Chondrocyte (in vitro differentiated cells): ENCODE results near the gene GPC6. TPM values are rescaled to one million over a fixed set of nuclear protein-coding genes. Genes with fewer than 3 reads are reported as not detected.

Experiments
- DNase-seq: peaks from one replicate; pipeline ENCODE4 v3.0.0; 2021; ENCODE audit warnings: mixed read lengths, low spot score
- H3K27ac Mint-ChIP-seq: one replicate; pipeline ENCODE4 v1.8.0; 2021; ENCODE audit warnings: mild to moderate bottlenecking, moderate library complexity, mixed read lengths; ENCODE audit not compliant: unreplicated experiment
- H3K27me3 Mint-ChIP-seq: 2 replicates; pipeline ENCODE4 v1.8.0; 2021; ENCODE audit warnings: low read depth, mixed read lengths
- H3K36me3 Mint-ChIP-seq: 2 replicates; pipeline ENCODE4 v1.8.0; 2021; ENCODE audit warnings: low read depth, mixed read lengths
- H3K4me1 Mint-ChIP-seq: 2 replicates; pipeline ENCODE4 v1.8.0; 2021; ENCODE audit warnings: low read depth, mild to moderate bottlenecking, mixed read lengths
- H3K4me3 Mint-ChIP-seq: one replicate; pipeline ENCODE4 v1.8.0; 2021; ENCODE audit warnings: mild to moderate bottlenecking, moderate library complexity, mixed read lengths; ENCODE audit not compliant: unreplicated experiment
- H3K9me3 Mint-ChIP-seq: 2 replicates; pipeline ENCODE4 v1.8.0; 2021; ENCODE audit warnings: low read depth, mixed read lengths
- CTCF ChIP-seq: fragments of 200-600 bp; sonication (generic); IDR thresholded peaks from 2 replicates; pipeline ENCODE4 v1.5.0; 2021; ENCODE audit warnings: antibody characterized with exemption, mild to moderate bottlenecking, moderate library complexity
- total RNA-seq: library from RNA; stranded (reverse); gene quantifications from 3 replicates; pipeline ENCODE4 v1.2.1, GENCODE V29; 2021

The GPC6 gene
- total RNA-seq, 1 donor from 2014 or later: 76.1 TPM

DNA sequence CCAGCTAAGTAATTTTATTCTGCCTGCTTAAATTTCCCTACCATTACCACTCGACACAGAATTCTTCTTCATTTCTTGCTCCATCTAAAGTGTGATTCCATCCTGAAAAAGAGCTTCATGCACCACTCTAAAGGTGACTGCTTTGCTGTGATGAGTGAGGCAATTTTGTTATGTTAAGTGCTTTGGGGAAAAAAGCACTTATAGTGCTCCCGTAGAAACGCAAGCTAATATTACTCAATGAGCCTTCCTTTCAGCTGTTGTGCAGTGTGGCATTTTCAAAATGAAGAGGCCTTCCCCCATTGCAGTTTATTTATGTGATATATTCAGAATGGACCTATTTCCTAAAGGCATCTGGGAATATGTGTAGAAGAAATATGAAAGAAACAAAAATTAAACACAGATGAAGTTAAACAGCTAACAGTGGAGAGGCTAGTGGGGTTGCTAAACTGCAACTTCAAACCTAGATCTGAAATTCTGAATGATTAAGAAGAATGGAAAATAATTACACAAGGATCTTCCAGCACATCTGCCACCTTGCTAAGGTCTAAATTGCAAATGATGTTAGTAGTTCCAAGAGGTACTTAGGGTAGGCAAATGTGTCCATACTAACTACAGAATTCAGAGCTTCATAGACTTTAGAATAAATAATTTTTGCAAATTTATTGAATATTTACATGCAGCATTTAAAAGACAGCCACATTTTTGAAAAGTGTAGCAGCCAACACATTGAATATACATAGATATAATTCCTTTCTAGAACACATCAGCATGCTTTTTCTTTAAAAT lies 1041.2 kb downstream of the GPC6 start:
- TF ChIP-seq CTCF: no peak
- H3K36me3 Mint-ChIP-seq: peaks cover 2% of the 10 kb centered on the region
- no peak overlapping the region for H3K4me3 Mint-ChIP-seq
- H3K9me3 Mint-ChIP-seq: no peaks in the 10 kb centered on the region
- H3K27me3 Mint-ChIP-seq: no peaks in the 10 kb centered on the region
- peak overlapping the region; percentile 10 for H3K27ac Mint-ChIP-seq
- H3K4me1 Mint-ChIP-seq: peaks cover 28% of the 10 kb centered on the region
- DNase-seq: no peak

GRCh38 chr13:94268661-94269060 lies 1042.1 kb downstream of the GPC6 start:
- Mint-ChIP-seq H3K27me3 (no peaks in the 10 kb centered on the region), H3K9me3 (no peaks in the 10 kb centered on the region), H3K27ac (peak overlapping the region; percentile 37), H3K4me3 (no peak overlapping the region), H3K4me1 (peaks cover 31% of the 10 kb centered on the region), H3K36me3 (peaks cover 2% of the 10 kb centered on the region)
- DNase-seq: no peak
- TF ChIP-seq CTCF: no peak

DNA sequence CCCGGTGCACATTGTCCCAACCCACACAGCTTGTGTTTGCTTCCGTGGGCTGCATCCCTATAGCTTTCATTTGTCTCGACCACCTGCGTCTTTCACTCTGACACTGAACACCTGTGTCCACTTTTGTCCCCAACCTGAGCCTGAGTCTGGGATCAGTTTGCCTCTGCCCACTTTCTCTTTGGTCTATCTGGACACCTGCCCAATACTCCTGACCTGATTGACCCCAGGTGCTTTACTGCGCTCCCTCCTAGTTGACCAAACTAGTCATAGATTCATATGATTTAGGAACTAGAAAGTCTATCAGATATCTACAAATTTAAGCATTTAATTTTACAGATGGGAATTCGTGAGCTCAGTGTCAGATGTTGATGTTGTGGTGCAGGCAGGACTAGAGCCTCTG lies 1043.0 kb downstream of the GPC6 start:
- Mint-ChIP-seq H3K9me3 (no peaks in the 10 kb centered on the region), H3K4me1 (peaks cover 31% of the 10 kb centered on the region), H3K36me3 (peaks cover 2% of the 10 kb centered on the region), H3K27me3 (no peaks in the 10 kb centered on the region), H3K4me3 (no peak overlapping the region), H3K27ac (no peak overlapping the region)
- no peak for DNase-seq
- TF ChIP-seq CTCF: no peak

DNA sequence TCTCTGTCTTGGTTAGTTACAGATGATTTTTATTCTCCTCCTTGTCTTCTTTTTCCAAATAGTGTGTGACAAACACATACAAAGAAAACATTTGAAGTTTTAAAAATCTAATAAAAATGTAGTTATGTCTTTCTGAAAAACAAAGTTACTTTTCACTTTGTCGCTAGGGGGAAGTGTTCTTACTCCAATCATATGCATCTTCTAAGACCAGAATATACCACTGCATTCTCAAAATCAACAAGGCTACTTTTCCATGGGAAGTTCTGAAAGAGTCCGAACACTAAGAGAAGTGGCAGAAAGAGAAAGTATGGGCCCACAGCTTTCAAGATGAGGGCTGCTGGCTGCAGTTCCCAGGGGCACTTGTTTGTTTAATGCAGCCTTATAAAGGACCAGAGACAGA lies 1043.9 kb downstream of the GPC6 start:
- H3K36me3 Mint-ChIP-seq: peaks cover 2% of the 10 kb centered on the region
- H3K4me1 Mint-ChIP-seq: peaks cover 28% of the 10 kb centered on the region
- H3K27ac Mint-ChIP-seq: no peak overlapping the region
- no peak overlapping the region for H3K4me3 Mint-ChIP-seq
- H3K27me3 Mint-ChIP-seq: no peaks in the 10 kb centered on the region
- TF ChIP-seq CTCF: no peak
- DNase-seq: no peak
- no peaks in the 10 kb centered on the region for H3K9me3 Mint-ChIP-seq

- H3K27ac Mint-ChIP-seq: no peak overlapping the region
- peaks cover 2% of the 10 kb centered on the region for H3K36me3 Mint-ChIP-seq
- no peak for DNase-seq
- peaks cover 28% of the 10 kb centered on the region for H3K4me1 Mint-ChIP-seq
- no peaks in the 10 kb centered on the region for H3K27me3 Mint-ChIP-seq
- no peak for TF ChIP-seq CTCF
- no peak overlapping the region for H3K4me3 Mint-ChIP-seq
- peaks cover 2% of the 10 kb centered on the region for H3K9me3 Mint-ChIP-seq
These were observed 1045.4 kb downstream of the GPC6 start for GRCh38 chr13:94272038-94272437.
